IMR-90 (cell line): ENCODE measurements around the gene NPY2R. TPM values are rescaled to one million over a fixed set of nuclear protein-coding genes. Genes with fewer than 3 reads are reported as not detected.

Experiments used
- ATAC-seq: fragments of 200-7000 bp; cut with Tn5 transposase; 2 replicates; pipeline ENCODE4 v1.9.1; 2020; ENCODE audit warnings: low read depth, mild to moderate bottlenecking, moderate library complexity
- BruUV-seq: library from RNA; stranded (reverse); fragments of 400-500 nt; replicated peaks from 2 replicates; lab custom pipeline; 2021; lab: Mats Ljungman, UMichigan
- CTCF ChIA-PET: fragments of 300-600 bp; formaldehyde crosslinking; extraction: SDS; loops from one replicate; lab custom pipeline; 2021; ENCODE audit warnings: antibody characterized with exemption; lab: Yijun Ruan, JAX
- POLR2A ChIA-PET: fragments of 300-600 bp; sonication (Branson Sonifier 250); formaldehyde crosslinking; loops from one replicate; lab custom pipeline; 2022; ENCODE audit warnings: antibody characterized with exemption; ENCODE audit not compliant: unreplicated experiment; lab: Charles Lee
- DNase-seq: peaks from one replicate; pipeline ENCODE4 v3.0.0; 2013
- H2AFZ ChIP-seq: replicated peaks from 2 replicates; pipeline ENCODE3; 2013; ENCODE audit warnings: low read length, mild to moderate bottlenecking; ENCODE audit not compliant: poor library complexity
- H2AK5ac ChIP-seq: 2 replicates; pipeline ENCODE4 v1.6.1; 2013; ENCODE audit warnings: low read depth, low read length, inconsistent platforms
- H2AK9ac ChIP-seq: replicated peaks from 2 replicates; pipeline ENCODE3; 2013; ENCODE audit warnings: mild to moderate bottlenecking, low read depth, low read length, moderate library complexity; ENCODE audit not compliant: poor library complexity
- H2BK120ac ChIP-seq: 2 replicates; pipeline ENCODE4 v1.6.1; 2013; ENCODE audit warnings: low read depth, low read length, inconsistent platforms
- H2BK15ac ChIP-seq: 3 replicates; pipeline ENCODE4 v1.6.1; 2013; ENCODE audit warnings: low read depth, low read length, inconsistent platforms
- H2BK20ac ChIP-seq: 2 replicates; pipeline ENCODE4 v1.6.1; 2013; ENCODE audit warnings: low read depth, mild to moderate bottlenecking, inconsistent platforms, low read length, moderate library complexity
- H2BK5ac ChIP-seq: 2 replicates; pipeline ENCODE4 v1.6.1; 2013; ENCODE audit warnings: mild to moderate bottlenecking, low read depth, low read length, inconsistent platforms; ENCODE audit not compliant: poor library complexity, severe bottlenecking
- H3K14ac ChIP-seq: replicated peaks from 2 replicates; pipeline ENCODE4 v1.6.1; 2013; ENCODE audit warnings: low read depth, low read length, inconsistent platforms
- H3K18ac ChIP-seq: 2 replicates; pipeline ENCODE4 v1.6.1; 2013; ENCODE audit warnings: low read depth, low read length, control low read depth
- H3K23ac ChIP-seq: 2 replicates; pipeline ENCODE4 v1.6.1; 2013; ENCODE audit warnings: low read depth, low read length, inconsistent platforms
- H3K27ac ChIP-seq: 2 replicates; pipeline ENCODE4 v1.5.1; 2013; ENCODE audit warnings: mild to moderate bottlenecking, control low read depth, low read length; ENCODE audit not compliant: insufficient read depth
- H3K27me3 ChIP-seq: 2 replicates; pipeline ENCODE4 v1.6.1; 2013; ENCODE audit warnings: low read length; ENCODE audit not compliant: control insufficient read depth, insufficient read depth
- H3K36me3 ChIP-seq: 2 replicates; pipeline ENCODE4 v1.6.1; 2013; ENCODE audit warnings: low read length, mixed read lengths; ENCODE audit not compliant: control insufficient read depth, insufficient read depth
- H3K4ac ChIP-seq: 2 replicates; pipeline ENCODE4 v1.6.1; 2013; ENCODE audit warnings: low read depth, low read length, inconsistent platforms
- H3K4me1 ChIP-seq: 2 replicates; pipeline ENCODE4 v1.6.1; 2013; ENCODE audit warnings: low read length, mixed read lengths; ENCODE audit not compliant: control insufficient read depth, insufficient read depth
- H3K4me2 ChIP-seq: 2 replicates; pipeline ENCODE4 v1.6.1; 2013; ENCODE audit warnings: low read depth, mild to moderate bottlenecking, control low read depth, low read length, moderate library complexity
- H3K4me3 ChIP-seq: 2 replicates; pipeline ENCODE4 v1.5.1; 2013; ENCODE audit warnings: low read depth, mild to moderate bottlenecking, control low read depth, low read length, moderate library complexity; ENCODE audit not compliant: insufficient read depth
- H3K56ac ChIP-seq: 2 replicates; pipeline ENCODE4 v1.6.1; 2013; ENCODE audit warnings: low read length, inconsistent platforms; ENCODE audit not compliant: insufficient read depth; ENCODE audit errors: extremely low read depth
- H3K79me1 ChIP-seq, 2 experiments: 2 replicates each; pipeline ENCODE4 v1.6.1; 2013; ENCODE audit warnings: low read length in 2 of 2, inconsistent platforms in 1 of 2, low read depth in 1 of 2
- H3K9ac ChIP-seq: 2 replicates; pipeline ENCODE4 v1.6.1; 2013; ENCODE audit warnings: low read depth, low read length, control low read depth
- H3K9me1 ChIP-seq: 2 replicates; pipeline ENCODE4 v1.6.1; 2013; ENCODE audit warnings: low read length, inconsistent platforms; ENCODE audit not compliant: insufficient read depth
- H3K9me3 ChIP-seq: 2 replicates; pipeline ENCODE4 v1.6.1; 2013; ENCODE audit warnings: low read length; ENCODE audit not compliant: control insufficient read depth, insufficient read depth
- H4K20me1 ChIP-seq: 2 replicates; pipeline ENCODE4 v1.6.1; 2013; ENCODE audit warnings: low read length, inconsistent platforms; ENCODE audit not compliant: insufficient read depth
- H4K5ac ChIP-seq: 2 replicates; pipeline ENCODE4 v1.6.1; 2013; ENCODE audit warnings: mild to moderate bottlenecking, low read depth, low read length, control low read depth
- H4K8ac ChIP-seq, 2 experiments: 2 replicates each; pipeline ENCODE4 v1.6.1; 2013; ENCODE audit warnings: low read depth in 2 of 2, low read length in 2 of 2, control low read depth in 1 of 2, inconsistent platforms in 1 of 2
- H4K91ac ChIP-seq: 2 replicates; pipeline ENCODE4 v1.6.1; 2013; ENCODE audit warnings: low read depth, low read length, inconsistent platforms; ENCODE audit not compliant: insufficient read depth
- NFE2L2 ChIP-seq: fragments of 150-350 bp; IDR thresholded peaks from 2 replicates; pipeline ENCODE4 v1.6.1; 2016; ENCODE audit warnings: low read depth, mild to moderate bottlenecking, low read length
- WGBS, 2 experiments: methylation state at CpG; one replicate each; pipeline versions ENCODE4 v1.1.5 to v1.1.7; 2013; ENCODE audit warnings: missing lambda C conversion rate in 2 of 2; ENCODE audit not compliant: insufficient read length in 1 of 2; ENCODE audit errors: extremely low coverage in 2 of 2; 5-methylcytosine and 5-hydroxymethylcytosine counted together
- dilution Hi-C: fragments of 300-500 bp; cut with HindIII; formaldehyde crosslinking; loops from one replicate; pipeline ENCODE4 v1.14.3; 2018; ENCODE audit warnings: low sequenced_read_pairs; ENCODE audit not compliant: unreplicated experiment
- in situ Hi-C: fragments of 300-500 bp; cut with MboI; formaldehyde crosslinking; loops from 3 replicates; pipeline ENCODE4 v1.14.3; 2019; ENCODE audit warnings: low sequenced_read_pairs, inconsistent platforms, mixed read lengths
- intact Hi-C: fragments of 100-400 bp; cut with micrococcal nuclease; formaldehyde crosslinking; loops from 2 replicates; pipeline ENCODE4 v1.10.0; 2022
- polyA plus RNA-seq, 3 experiments: library from polyadenylated mRNA; depleted of rRNA; stranded (reverse); fragments of >200 nt; gene quantifications; 2 replicates each; pipeline ENCODE4 v1.2.3, GENCODE V29; 2012; ENCODE audit warnings: low replicate concordance in 1 of 3
- total RNA-seq: library from RNA; depleted of rRNA; stranded (reverse); fragments of >200 nt; gene quantifications from 2 replicates; pipeline ENCODE4 v1.2.3, GENCODE V29; 2012

The NPY2R gene
- total and polyA plus RNA-seq, 2 of the 4 experiments (the other 2 are of a cell fraction), result not detected

GRCh38 chr4:155227131-155227530 is 18.7 kb downstream of the NPY2R start:
- Histone ChIP-seq H3K4me1 (no peaks in the 10 kb centered on the region), H3K4ac (no peak overlapping the region), H3K79me1 (no peaks in the 10 kb centered on the region), H3K9ac (no peak overlapping the region), H2BK120ac (no peak overlapping the region), H2BK20ac (no peak overlapping the region), H3K18ac (no peak overlapping the region), H2AFZ (no peak overlapping the region), H3K9me1 (no peaks in the 10 kb centered on the region), H2BK15ac (no peak overlapping the region), H3K14ac (no peak overlapping the region), H4K8ac (no peak overlapping the region), H4K20me1 (no peaks in the 10 kb centered on the region), H3K36me3 (no peaks in the 10 kb centered on the region), H2AK5ac (no peak overlapping the region), H4K5ac (no peak overlapping the region), H2AK9ac (no peak overlapping the region), H4K91ac (no peak overlapping the region), H3K4me2 (no peak overlapping the region), H2BK5ac (no peak overlapping the region), H3K23ac (no peak overlapping the region), H3K27ac (no peak overlapping the region), H3K56ac (no peak overlapping the region), H3K9me3 (no peaks in the 10 kb centered on the region), H3K27me3 (no peaks in the 10 kb centered on the region), H3K4me3 (no peak overlapping the region)
- WGBS, 2 experiments, result no CpG with 5 or more reads among the region's 2 CpGs
- no peak for ATAC-seq
- no peak for DNase-seq
- in situ Hi-C loops (no loop called here), intact Hi-C loops (no loop called here), dilution Hi-C loops (no loop called here)
- BruUV-seq, result no TSS peak
- POLR2A ChIA-PET, result no interaction called here
- CTCF ChIA-PET, result no interaction called here
- no peak for TF ChIP-seq NFE2L2
